Retinal pigment epithelial cell (primary cell): ENCODE results near the gene CACNG3.
A peak's percentile ranks its signal among the peaks of the same experiment; 100 is the strongest.

Source experiments
- DNase-seq: peaks from one replicate; pipeline ENCODE4 v3.0.0-alpha.2; 2010; ENCODE audit warnings: low read depth
- H3K4me3 ChIP-seq: 2 replicates; pipeline ENCODE4 v1.5.1; 2011; ENCODE audit warnings: mild to moderate bottlenecking, low read length, control low read depth, moderate library complexity
- CTCF ChIP-seq: conservative IDR thresholded peaks from 2 replicates; pipeline ENCODE4 v1.5.1; 2011; ENCODE audit warnings: low read depth, low read length, control low read depth, inconsistent platforms

CACNG3 gene

GRCh38 chr16:24255456-24256371, at the start of gene CACNG3:
TSS of gene CACNG3 (plus strand) at chr16:24256335. CDS start at chr16:24256755, 420 bp downstream.
- H3K4me3 ChIP-seq, result no peak within 1 kb of the TSS
- peak; percentile 23 for DNase-seq
- no peak for TF ChIP-seq CTCF

GRCh38 chr16:24206926-24207325, 49.2 kb upstream of the CACNG3 start:
- H3K4me3 ChIP-seq, result no peak overlapping the region
- no peak for DNase-seq
- no peak for TF ChIP-seq CTCF

GRCh38 chr16:24208710-24209109, 47.4 kb upstream of the CACNG3 start:
- no peak overlapping the region for H3K4me3 ChIP-seq
- peak; percentile 59 for DNase-seq
- no peak for TF ChIP-seq CTCF

GRCh38 chr16:24214992-24215391, 41.1 kb upstream of the CACNG3 start:
- no peak overlapping the region for H3K4me3 ChIP-seq
- DNase-seq, result no peak
- TF ChIP-seq CTCF, result no peak

GRCh38 chr16:24216961-24217360, 39.2 kb upstream of the CACNG3 start:
- DNase-seq, result no peak
- TF ChIP-seq CTCF, result no peak
- H3K4me3 ChIP-seq, result no peak overlapping the region

GRCh38 chr16:24217461-24217860, 38.7 kb upstream of the CACNG3 start:
- no peak for DNase-seq
- TF ChIP-seq CTCF, result no peak
- H3K4me3 ChIP-seq, result no peak overlapping the region

- TF ChIP-seq CTCF, result no peak
- no peak overlapping the region for H3K4me3 ChIP-seq
- DNase-seq, result no peak
Measured at GRCh38 chr16:24218299-24218698, 37.8 kb upstream of the CACNG3 start.
